Mesothelial cell of epicardium (in vitro differentiated cells): Measurements from ENCODE around the gene KLHL2. TPM values are rescaled to one million over a fixed set of nuclear protein-coding genes. Genes with fewer than 3 reads are reported as not detected.

Experiments
- DNase-seq, 2 experiments: peaks; one replicate each; pipeline ENCODE4 v3.0.0; 2021; ENCODE audit warnings: low spot score in 2 of 2; ENCODE audit not compliant: unreplicated experiment in 2 of 2
- H3K27ac Mint-ChIP-seq: 2 replicates; pipeline ENCODE4 v1.8.0; 2021; ENCODE audit warnings: mixed read lengths
- H3K27me3 Mint-ChIP-seq: 2 replicates; pipeline ENCODE4 v1.8.0; 2021; ENCODE audit warnings: low read depth, mixed read lengths
- H3K36me3 Mint-ChIP-seq: 2 replicates; pipeline ENCODE4 v1.8.0; 2021; ENCODE audit warnings: mixed read lengths
- H3K4me1 Mint-ChIP-seq: 2 replicates; pipeline ENCODE4 v1.8.0; 2021; ENCODE audit warnings: mixed read lengths
- H3K4me3 Mint-ChIP-seq: 2 replicates; pipeline ENCODE4 v1.8.0; 2021; ENCODE audit warnings: mild to moderate bottlenecking, moderate library complexity, mixed read lengths
- H3K9me3 Mint-ChIP-seq: 2 replicates; pipeline ENCODE4 v1.8.0; 2021; ENCODE audit warnings: mixed read lengths
- total RNA-seq: library from RNA; stranded (reverse); gene quantifications from 3 replicates; pipeline ENCODE4 v1.2.1, GENCODE V29; 2021
- TF ChIP-seq, protein P1 (sequence below): fragments of 200-600 bp; sonication (generic); IDR thresholded peaks from one replicate; pipeline ENCODE4 v1.5.0; 2021; ENCODE audit warnings: antibody characterized with exemption; ENCODE audit not compliant: unreplicated experiment

KLHL2 gene
- total RNA-seq, 1 donor from 2014 or later: 9.9 TPM

DNA sequence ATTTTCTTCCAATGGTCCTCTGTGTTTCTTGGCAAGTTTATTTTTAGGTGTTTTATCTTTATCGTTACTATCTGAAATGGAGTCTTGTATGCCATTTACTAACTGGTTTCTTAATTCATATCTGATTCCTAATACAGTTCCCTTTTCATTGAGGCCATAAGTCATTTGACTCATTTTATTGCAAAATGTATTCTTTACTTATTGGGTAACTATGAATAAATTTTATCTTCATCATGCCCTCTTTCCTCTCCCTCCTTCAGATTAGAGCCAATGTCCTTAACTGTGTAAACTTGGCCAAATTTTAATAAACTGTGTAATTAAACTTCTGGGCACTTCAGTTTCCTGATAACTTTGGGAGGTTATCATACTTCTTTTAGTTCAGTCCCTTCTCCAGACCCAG is 100.8 kb downstream of the KLHL2 start:
- Mint-ChIP-seq H3K27ac (no peak overlapping the region), H3K36me3 (peaks cover 10% of the 10 kb centered on the region), H3K4me1 (no peaks in the 10 kb centered on the region), H3K27me3 (no peaks in the 10 kb centered on the region), H3K9me3 (peaks cover 5% of the 10 kb centered on the region), H3K4me3 (no peak overlapping the region)
- TF ChIP-seq, protein P1, sequence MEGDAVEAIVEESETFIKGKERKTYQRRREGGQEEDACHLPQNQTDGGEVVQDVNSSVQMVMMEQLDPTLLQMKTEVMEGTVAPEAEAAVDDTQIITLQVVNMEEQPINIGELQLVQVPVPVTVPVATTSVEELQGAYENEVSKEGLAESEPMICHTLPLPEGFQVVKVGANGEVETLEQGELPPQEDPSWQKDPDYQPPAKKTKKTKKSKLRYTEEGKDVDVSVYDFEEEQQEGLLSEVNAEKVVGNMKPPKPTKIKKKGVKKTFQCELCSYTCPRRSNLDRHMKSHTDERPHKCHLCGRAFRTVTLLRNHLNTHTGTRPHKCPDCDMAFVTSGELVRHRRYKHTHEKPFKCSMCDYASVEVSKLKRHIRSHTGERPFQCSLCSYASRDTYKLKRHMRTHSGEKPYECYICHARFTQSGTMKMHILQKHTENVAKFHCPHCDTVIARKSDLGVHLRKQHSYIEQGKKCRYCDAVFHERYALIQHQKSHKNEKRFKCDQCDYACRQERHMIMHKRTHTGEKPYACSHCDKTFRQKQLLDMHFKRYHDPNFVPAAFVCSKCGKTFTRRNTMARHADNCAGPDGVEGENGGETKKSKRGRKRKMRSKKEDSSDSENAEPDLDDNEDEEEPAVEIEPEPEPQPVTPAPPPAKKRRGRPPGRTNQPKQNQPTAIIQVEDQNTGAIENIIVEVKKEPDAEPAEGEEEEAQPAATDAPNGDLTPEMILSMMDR: no peak
- no peak for DNase-seq

- DNase-seq: no peak
- H3K4me1 Mint-ChIP-seq: no peaks in the 10 kb centered on the region
- no peak overlapping the region for H3K27ac Mint-ChIP-seq
These were observed 101.2 kb downstream of the KLHL2 start for GRCh38 chr4:165308606-165309005.

DNA sequence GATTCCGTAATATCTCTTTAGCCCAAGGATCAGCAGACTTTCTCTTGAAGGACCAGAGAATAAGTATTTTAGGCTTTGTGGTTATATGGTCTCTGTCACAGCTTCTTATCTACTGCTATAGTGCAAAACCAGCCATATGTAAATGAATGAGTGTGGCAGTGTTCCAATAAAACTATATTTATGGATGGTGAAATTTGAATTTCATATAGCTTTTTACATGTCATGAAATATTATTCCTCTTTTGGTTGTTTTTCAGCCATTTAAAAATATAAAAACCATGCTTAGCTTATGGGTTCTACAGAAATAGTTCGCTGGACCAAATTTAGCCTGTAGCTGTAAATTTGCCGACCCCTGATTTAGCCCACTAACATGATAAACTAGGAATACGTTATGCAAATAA is 102.1 kb downstream of the KLHL2 start:
- DNase-seq: no peak
- TF ChIP-seq, protein P1: no peak
- Mint-ChIP-seq H3K27me3 (no peaks in the 10 kb centered on the region), H3K9me3 (peaks cover 5% of the 10 kb centered on the region), H3K36me3 (peaks cover 10% of the 10 kb centered on the region), H3K4me3 (no peak overlapping the region), H3K27ac (no peak overlapping the region), H3K4me1 (no peaks in the 10 kb centered on the region)

More at GRCh38 chr4:165308606-165309005, 101.2 kb downstream of the KLHL2 start:
- H3K9me3 Mint-ChIP-seq: peaks cover 5% of the 10 kb centered on the region
- peaks cover 10% of the 10 kb centered on the region for H3K36me3 Mint-ChIP-seq
- TF ChIP-seq, protein P1: no peak
- H3K27me3 Mint-ChIP-seq: no peaks in the 10 kb centered on the region
- no peak overlapping the region for H3K4me3 Mint-ChIP-seq

DNA sequence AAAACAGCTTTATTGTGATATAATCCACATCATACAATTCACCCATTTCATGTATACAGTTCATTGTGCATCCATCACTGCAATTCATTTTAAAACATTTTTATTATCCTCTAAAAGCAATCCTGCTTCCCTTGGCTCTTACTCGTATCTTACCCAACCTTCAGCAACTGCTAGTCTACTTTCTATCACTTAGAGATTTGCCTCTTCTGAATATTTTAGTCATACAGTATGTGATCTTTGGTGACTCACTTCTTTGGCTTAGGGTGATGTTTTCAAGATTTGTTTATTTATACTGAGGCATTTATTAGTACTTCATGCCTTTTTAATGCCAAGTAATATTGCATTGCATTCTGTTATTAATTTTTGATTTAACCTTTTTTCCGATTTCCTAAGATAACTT is 105.1 kb downstream of the KLHL2 start:
- TF ChIP-seq, protein P1: no peak
- no peaks in the 10 kb centered on the region for H3K4me1 Mint-ChIP-seq
- no peak for DNase-seq
- no peak overlapping the region for H3K27ac Mint-ChIP-seq
- H3K9me3 Mint-ChIP-seq: peaks cover 5% of the 10 kb centered on the region
- H3K27me3 Mint-ChIP-seq: no peaks in the 10 kb centered on the region
- H3K36me3 Mint-ChIP-seq: peaks cover 10% of the 10 kb centered on the region
- H3K4me3 Mint-ChIP-seq: no peak overlapping the region

DNA sequence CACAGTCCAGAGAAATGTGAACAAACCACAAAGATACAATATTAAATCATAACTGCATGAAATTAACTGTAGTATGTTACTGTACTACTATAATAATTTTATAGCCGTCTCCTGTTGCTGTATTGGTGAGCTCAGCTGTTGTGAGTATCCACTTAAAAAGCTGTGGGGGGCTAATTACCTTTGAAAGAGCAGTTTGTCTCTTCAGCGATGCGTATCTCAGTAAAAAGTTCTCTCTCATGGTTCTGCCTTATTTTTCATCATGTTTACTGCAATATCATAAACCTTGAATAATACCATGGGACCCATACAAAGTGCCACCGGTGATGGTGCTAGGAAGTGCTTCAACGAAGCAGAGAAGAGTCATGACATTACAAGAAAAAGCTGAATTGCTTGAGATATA is 111.7 kb downstream of the KLHL2 start:
- TF ChIP-seq, protein P1: no peak
- peaks cover 5% of the 10 kb centered on the region for H3K4me1 Mint-ChIP-seq
- DNase-seq: no peak
- H3K27me3 Mint-ChIP-seq: no peaks in the 10 kb centered on the region
- H3K36me3 Mint-ChIP-seq: peaks cover 3% of the 10 kb centered on the region
- H3K4me3 Mint-ChIP-seq: no peak overlapping the region
- no peaks in the 10 kb centered on the region for H3K9me3 Mint-ChIP-seq
- no peak overlapping the region for H3K27ac Mint-ChIP-seq

- no peak for DNase-seq
- Mint-ChIP-seq H3K36me3 (peaks cover 3% of the 10 kb centered on the region), H3K4me3 (no peak overlapping the region), H3K4me1 (peaks cover 7% of the 10 kb centered on the region), H3K27me3 (no peaks in the 10 kb centered on the region), H3K27ac (no peak overlapping the region), H3K9me3 (no peaks in the 10 kb centered on the region)
- TF ChIP-seq, protein P1: no peak
These were observed 112.1 kb downstream of the KLHL2 start for GRCh38 chr4:165319509-165319908.
